GM12873 (cell line): ENCODE measurements around the gene SLC22A14.

Experiments used
- TF ChIP-seq, protein P1 (sequence below): IDR thresholded peaks from 2 replicates; pipeline ENCODE4 v1.5.1; 2012; ENCODE audit warnings: low read depth, mild to moderate bottlenecking, moderate library complexity, low read length, control low read depth; ENCODE audit not compliant: insufficient read depth; ENCODE audit errors: missing control alignments

Gene SLC22A14

DNA sequence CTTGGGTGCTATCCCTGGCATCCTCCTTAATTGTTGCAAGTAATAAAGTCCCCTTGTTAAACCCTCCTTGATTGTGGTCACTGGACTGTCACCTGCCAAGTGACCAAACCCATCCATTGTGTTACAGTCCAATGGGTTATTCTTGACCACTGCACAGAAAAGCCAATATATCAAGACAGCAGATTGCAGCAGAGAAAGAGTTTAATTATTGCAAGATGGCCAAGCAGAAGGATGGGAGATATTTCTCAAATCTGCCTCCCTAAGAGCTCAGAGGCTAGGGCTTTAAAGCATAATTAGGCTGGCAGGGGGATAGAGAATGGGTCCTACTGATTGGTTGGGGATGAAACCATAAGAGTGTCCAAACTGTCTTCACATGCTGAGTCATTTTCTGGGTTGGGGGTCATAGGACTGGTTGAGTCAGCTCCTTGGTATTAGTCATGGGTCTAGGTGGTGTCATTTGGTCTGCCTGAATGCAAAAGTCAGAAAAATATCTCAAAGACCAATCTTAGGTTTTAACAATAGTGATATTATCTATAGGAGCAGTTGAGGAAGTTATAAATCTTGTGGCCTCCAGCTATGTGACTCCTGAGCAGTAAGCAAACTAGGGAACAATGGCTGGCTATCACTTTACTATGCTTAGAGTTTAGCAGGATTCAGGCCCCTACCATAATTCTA is 45.4 kb downstream of the SLC22A14 start:
- TF ChIP-seq, protein P1, sequence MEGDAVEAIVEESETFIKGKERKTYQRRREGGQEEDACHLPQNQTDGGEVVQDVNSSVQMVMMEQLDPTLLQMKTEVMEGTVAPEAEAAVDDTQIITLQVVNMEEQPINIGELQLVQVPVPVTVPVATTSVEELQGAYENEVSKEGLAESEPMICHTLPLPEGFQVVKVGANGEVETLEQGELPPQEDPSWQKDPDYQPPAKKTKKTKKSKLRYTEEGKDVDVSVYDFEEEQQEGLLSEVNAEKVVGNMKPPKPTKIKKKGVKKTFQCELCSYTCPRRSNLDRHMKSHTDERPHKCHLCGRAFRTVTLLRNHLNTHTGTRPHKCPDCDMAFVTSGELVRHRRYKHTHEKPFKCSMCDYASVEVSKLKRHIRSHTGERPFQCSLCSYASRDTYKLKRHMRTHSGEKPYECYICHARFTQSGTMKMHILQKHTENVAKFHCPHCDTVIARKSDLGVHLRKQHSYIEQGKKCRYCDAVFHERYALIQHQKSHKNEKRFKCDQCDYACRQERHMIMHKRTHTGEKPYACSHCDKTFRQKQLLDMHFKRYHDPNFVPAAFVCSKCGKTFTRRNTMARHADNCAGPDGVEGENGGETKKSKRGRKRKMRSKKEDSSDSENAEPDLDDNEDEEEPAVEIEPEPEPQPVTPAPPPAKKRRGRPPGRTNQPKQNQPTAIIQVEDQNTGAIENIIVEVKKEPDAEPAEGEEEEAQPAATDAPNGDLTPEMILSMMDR: no peak

DNA sequence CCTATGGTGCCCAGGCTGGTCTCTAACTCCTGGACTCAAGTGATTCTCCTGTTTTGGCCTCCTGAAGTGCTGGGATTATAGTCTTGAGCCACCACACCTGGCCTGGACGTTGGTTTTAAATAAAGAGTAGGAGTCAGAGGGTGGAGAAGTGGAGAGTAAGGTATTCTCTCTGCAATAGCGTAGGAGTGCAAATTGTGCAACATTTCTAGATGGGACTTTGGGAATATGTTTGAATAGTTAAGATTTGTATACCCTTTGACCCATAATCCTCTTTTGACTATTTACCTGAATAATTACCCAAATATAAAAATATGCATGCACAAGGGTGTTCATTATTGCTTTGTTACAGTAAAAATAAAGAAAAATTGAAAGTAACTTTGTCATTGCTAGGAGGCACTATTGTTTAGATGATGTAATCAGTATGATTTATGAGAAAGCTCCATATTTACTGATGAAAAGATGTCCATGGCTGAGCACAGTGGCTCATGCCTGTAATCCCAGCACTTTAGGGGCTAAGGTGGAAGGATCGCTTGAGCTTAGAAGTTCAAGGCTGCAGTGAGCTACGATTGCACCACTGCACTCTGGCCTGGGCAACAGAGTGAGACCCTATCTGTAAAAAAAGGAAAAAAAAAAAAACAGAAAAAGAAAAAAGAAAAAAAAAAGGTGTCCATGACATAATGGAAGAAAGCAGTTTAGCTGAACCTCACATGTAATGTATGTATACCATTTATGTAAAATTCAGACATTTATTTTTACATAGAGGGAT is 49.3 kb downstream of the SLC22A14 start:
- TF ChIP-seq, protein P1: no peak

DNA sequence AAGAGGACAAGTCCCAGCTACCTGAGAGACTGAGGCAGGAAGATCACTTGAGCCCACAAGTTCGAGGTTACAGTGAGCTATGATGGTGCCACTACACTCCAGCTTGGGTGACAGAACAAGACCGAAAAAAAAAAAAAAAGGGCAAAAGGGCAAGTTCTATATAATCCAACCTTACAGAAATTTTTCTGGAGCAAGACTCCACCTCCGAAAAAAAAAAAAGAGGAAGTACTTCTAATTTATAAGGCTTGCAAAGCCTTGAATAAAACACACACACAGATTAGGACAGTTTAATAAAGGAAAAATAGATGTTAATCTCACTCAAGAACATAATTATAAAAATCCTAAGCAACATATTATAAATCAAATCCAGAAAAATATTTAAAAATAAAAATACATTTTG is 50.1 kb downstream of the SLC22A14 start:
- TF ChIP-seq, protein P1: no peak

DNA sequence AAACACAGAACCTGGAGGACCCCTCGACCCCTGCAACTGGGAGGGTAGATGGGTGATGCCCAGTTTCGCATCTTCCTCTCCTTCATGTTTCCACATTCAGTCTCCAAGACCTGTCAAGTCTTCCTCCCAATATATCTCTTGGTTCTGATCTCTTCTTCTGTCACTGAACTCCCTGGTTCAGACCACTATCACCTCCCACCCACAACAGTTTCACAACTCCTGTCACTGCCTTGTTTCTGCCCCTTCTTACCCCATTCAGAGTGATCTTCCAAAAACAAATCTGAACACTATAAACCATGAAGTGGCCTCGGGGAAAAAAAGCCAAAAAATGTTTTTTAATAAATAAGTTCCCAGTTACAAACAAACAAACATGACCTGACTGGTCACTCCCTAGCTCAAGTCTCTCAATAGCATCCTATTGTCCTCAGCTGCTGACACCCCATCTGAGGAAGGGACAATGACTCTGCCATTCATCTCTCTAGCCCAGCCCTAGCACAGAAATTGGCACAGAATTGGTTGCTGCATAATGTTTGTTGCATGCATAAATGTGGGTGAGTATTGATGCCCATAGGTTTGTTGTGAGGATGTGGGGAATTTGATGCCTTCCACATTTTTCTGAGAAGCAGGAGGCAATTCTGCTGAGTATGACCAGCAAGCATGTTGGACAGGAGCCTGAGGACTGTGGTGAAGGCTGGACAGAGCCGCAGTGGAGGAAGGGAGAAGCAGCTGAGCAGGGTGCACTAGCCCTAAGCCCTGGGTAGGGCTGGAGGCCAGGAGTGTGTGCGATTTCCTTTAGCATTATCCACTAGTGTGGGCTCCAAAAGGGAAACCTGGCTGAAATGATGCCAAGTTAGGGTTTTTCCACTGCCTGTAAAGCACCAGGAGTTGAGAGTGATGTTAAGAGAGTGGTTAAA is 52.3 kb downstream of the SLC22A14 start:
- TF ChIP-seq, protein P1: no peak

DNA sequence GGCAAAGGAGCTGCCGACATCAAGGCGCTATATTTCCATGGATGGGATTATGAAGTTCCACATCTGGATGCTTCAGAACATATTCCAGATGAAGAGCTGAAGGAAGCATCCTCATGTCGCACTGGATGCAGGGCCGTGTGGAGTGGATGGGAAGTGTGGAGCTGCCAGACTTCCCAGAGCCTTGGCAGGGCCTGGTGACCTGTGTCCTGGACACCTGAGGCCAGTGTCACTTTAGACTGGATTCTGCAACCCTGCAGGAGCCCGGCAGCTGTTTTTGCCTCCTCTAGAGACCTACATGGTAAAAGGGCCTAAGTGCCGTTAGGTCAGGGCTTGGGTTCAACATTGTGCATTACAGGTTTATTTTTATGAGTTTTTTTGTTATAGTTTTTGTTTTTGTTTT is 53.2 kb downstream of the SLC22A14 start:
- TF ChIP-seq, protein P1: no peak

DNA sequence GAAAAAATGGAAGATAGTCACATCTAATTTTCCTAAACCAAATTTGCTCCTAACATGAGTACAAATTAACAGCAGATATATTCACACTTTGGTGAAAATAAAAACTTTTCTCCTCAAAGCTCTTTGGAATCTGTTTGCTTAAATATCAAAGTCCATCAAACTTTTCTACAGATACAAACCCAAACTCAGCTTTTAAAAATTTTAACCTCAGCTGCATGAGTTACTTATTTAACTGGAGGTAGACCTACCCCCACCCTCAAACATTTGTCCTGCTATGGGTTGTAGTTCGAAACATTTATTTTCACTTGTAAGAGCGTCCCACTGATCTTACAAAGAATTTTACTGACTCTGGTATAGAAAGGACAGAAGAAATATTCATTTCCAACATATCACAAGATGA is 55.6 kb downstream of the SLC22A14 start:
- TF ChIP-seq, protein P1: no peak
